GM18867 (cell line): ENCODE data around the gene ZFP3.
"Not testable (repeated sequence)": the region's sequence is repeated elsewhere in the genome, so short reads cannot be mapped to it uniquely, and the experiment has no call there.

ENCODE experiments used
- ATAC-seq: cut with Tn5 transposase; IDR thresholded peaks from one replicate; pipeline ENCODE4 v1.9.1; 2021; ENCODE audit warnings: mild to moderate bottlenecking, moderate library complexity; ENCODE audit not compliant: unreplicated experiment

The ZFP3 gene

DNA sequence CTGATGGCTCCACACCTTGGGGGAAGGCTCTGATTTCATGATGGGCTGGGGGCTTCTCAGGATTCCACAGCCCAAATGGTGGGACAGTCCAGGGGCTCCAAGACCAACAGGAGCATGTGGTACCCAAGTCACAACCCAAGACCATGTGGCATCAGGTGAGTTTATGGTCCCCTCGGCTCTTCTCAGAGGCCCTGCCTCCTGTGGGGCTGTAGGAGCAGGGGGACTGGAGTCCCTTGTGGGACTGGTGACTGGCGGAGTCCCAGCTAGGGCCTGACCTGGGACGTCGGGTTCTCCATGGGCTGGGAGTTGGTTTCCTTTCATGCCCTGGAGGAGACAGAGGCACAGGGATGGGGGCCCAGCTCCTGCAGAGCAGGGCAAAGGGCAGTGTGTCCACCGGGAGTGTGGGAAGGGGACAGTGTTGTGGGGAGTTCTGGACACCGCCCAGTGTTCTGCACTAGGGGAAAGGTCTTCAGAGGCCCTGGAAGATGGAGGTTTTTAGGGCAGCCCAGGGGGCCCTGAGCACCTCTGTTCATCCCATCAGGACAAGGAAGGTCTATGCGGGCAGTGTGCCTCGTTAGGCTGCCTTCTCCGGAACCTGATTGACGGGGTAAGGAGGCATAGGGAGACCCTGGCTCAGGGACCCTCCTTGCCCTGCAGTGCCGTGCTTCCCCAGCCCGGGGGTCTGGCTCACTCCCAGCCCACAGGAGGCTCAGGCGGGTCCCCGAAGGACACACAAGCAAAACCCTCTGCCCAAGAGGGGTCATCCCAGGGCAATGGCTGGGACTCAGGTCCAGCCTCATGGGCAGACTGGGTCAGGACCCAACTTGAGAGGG lies 58.5 kb downstream of the ZFP3 start:
- not testable (repeated sequence) for ATAC-seq

DNA sequence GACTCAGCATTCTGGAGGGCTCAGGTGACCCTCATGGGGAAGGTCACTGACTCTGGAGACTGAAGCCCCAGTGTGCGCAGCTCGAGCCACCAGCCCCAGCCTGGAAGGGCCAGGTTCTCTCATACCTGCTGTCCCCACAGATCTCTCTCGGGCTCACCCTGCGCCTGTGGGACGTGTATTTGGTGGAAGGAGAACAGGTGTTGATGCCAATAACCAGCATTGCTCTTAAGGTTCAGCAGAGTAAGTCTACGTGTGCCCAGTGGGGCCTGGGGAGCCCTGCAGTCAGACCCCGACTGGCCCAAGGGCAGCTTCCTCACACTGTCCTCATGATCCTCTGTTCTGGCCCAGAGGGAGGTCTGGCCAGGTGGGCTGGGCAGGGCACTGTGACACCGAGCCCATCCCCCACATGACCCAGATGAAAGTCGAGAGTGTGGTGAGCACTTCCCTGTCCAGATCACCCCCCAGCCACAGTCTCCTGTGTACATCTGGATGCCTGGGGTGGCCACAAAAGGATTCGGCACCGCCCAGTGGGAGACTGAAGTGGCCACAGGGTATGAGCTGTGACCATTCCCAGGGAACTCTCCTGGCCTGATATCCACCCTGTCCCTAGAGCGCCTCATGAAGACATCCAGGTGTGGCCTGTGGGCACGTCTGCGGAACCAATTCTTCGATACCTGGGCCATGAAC lies 59.4 kb downstream of the ZFP3 start:
- not testable (repeated sequence) for ATAC-seq

DNA sequence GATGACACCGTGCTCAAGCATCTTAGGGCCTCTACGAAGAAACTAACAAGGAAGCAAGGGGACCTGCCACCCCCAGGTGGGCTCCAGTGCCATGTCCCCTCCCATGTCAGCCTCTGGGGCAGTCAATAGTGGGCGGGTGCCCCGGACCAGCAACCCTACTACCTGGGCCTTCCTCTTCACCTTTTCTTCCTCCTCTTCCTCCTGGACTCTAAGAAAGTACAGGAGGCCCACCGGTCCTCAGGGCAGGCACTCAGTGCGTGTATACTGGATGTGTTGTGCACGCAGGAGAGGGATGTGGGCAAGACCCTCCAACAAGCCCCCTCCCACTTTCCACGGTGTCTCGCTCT lies 59.9 kb downstream of the ZFP3 start:
- ATAC-seq = not testable (repeated sequence)

DNA sequence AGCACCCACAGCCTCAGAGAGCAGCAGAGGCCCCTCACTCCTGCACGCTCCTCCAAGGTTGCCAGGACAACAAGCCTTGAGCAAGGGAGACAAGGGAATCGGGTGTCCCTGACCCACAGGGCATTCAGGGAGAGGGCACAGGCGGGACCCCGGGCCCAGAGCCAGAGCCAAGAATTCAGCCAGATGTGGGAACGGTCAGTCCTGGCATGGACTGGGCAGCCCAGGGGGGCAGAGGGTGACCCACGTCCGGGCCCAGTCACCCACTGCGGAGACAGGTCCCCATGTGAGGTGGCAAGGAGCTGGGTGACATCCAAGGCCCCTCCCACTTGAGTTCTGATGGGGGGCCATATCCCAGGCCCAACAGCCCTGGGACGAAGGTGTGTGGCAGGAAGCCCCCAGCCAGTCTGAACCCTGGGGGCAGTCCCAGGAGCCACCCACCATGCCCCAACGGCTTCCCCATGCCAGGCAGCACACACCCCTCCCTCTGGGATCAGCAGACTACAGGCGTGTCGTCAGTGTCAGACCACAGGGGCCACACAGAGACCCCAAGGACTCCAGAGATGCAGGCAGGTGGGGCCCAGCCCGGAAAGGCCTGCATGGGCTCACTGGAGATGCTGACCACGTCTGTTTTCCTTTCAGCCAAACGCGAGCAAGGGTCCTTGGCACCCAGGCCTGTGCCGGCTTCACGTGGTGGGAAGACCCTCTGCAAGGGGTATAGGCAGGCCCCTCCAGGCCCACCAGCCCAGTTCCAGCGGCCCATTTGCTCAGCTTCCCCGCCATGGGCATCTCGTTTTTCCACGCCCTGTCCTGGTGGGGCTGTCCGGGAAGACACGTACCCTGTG lies 60.6 kb downstream of the ZFP3 start:
- ATAC-seq = no peak

DNA sequence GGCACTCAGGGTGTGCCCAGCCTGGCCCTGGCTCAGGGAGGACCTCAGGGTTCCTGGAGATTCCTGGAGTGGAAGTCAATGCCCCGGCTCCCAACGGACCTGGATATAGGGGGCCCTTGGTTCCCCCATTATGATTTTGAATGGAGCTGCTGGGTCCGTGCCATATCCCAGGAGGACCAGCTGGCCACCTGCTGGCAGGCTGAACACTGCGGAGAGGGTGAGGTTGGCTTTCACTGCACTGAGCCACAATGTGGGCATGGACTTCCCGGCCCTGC lies 61.1 kb downstream of the ZFP3 start:
- ATAC-seq = no peak

DNA sequence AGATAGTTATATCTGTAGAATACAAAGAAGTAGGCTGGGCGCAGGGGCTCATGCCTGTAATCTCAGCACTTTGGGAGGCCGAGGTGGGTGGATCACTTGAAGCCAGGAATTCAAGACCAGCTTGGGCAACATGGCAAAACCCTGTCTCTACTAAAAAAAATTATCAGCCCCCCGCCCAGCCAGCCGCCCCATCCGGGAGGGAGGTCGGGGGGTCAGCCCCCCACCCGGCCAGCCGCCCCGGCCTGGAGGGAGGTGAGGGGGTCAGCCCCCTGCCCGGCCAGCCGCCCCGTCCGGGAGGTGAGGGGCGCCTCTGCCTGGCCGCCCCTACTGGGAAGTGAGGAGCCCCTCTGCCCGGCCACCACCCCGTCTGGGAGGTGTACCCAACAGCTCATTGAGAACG lies 64.6 kb downstream of the ZFP3 start:
- not testable (repeated sequence) for ATAC-seq
